Lung (tissue), 12 donors: ENCODE measurements around the gene CEP83. TPM values are rescaled to one million over a fixed set of nuclear protein-coding genes. Genes with fewer than 3 reads are reported as not detected.

Experiments used
- ATAC-seq: fragments of 200-7000 bp; cut with Tn5 transposase; one replicate; pipeline ENCODE4 v1.9.1; 2020; ENCODE audit warnings: moderate number of reproducible peaks; ENCODE audit not compliant: insufficient read depth, low FRiP score
- DNase-seq, 3 donors: peaks; one replicate each; pipeline ENCODE4 v3.0.0-alpha.2; 2013 to 2017
- H3K27ac ChIP-seq, 2 donors: one replicate each; pipeline ENCODE4 v1.5.1; 2013; ENCODE audit warnings: mild to moderate bottlenecking in 2 of 2, moderate library complexity in 2 of 2, control low read depth in 1 of 2, inconsistent platforms in 1 of 2, low read depth in 1 of 2, low read length in 1 of 2
- H3K27me3 ChIP-seq, 3 donors: one replicate each; pipeline ENCODE4 v1.5.1; 2013; ENCODE audit warnings: low read length in 2 of 3; ENCODE audit not compliant: control insufficient read depth in 3 of 3, insufficient read depth in 3 of 3
- H3K36me3 ChIP-seq, 4 donors: one replicate each; pipeline ENCODE4 v1.5.1; 2013; ENCODE audit warnings: low read length in 4 of 4, mild to moderate bottlenecking in 1 of 4, moderate library complexity in 1 of 4; ENCODE audit not compliant: control insufficient read depth in 4 of 4, insufficient read depth in 4 of 4
- H3K4me1 ChIP-seq, 5 donors: one replicate each; pipeline ENCODE4 v1.5.1; 2013; ENCODE audit warnings: low read length in 5 of 5, mild to moderate bottlenecking in 2 of 5, moderate library complexity in 1 of 5; ENCODE audit not compliant: control insufficient read depth in 5 of 5, insufficient read depth in 5 of 5
- H3K4me3 ChIP-seq: one replicate; pipeline ENCODE4 v1.5.1; 2013; ENCODE audit warnings: mild to moderate bottlenecking, control low read depth, moderate library complexity
- H3K9ac ChIP-seq, 2 donors: one replicate each; pipeline ENCODE4 v1.5.1; 2013; ENCODE audit warnings: low read length in 2 of 2, control low read depth in 1 of 2; ENCODE audit not compliant: insufficient read depth in 1 of 2
- H3K9me3 ChIP-seq, 4 donors: one replicate each; pipeline ENCODE4 v1.5.1; 2013; ENCODE audit warnings: low read length in 3 of 4, mild to moderate bottlenecking in 1 of 4, moderate library complexity in 1 of 4; ENCODE audit not compliant: control insufficient read depth in 4 of 4, insufficient read depth in 3 of 4
- CTCF ChIP-seq: IDR thresholded peaks from 2 replicates; pipeline ENCODE4 v1.5.1; 2012; ENCODE audit warnings: mild to moderate bottlenecking; ENCODE audit errors: control extremely low read depth, extremely low read depth
- WGBS, 2 donors: extraction: QIAGEN DNeasy Blood & Tissue Kit; methylation state at CpG; one replicate each; pipeline ENCODE4 v1.1.7; 2013; 5-methylcytosine and 5-hydroxymethylcytosine counted together
- polyA plus RNA-seq, 2 donors: library from polyadenylated mRNA; stranded (reverse); fragments of 200-250 nt; gene quantifications; one replicate each; pipeline ENCODE4 v1.2.1, GENCODE V29; 2013
- total RNA-seq, 2 donors: library from RNA; depleted of rRNA in 1 of 2; stranded (reverse); fragments of >200 nt in 1 of 2; gene quantifications; one replicate each; pipeline ENCODE4 v1.2.1, GENCODE V29; 2014 to 2021
- donor health status: control.
- donor health status: control.
- donor health status: Bipolar disorder and iron deficiency.
- donor health status: healthy.
- donor health status: DM: yes; HTN: yes; CAD: no.

CEP83 gene
- total and polyA plus RNA-seq, 4 donors = 5.2 to 43.6 (median 20.1) TPM

- no peaks in the 10 kb centered on the region for H3K36me3 ChIP-seq
- DNase-seq (no peak), ATAC-seq (no peak)
- H3K4me3 ChIP-seq = no peak overlapping the region
- no peaks in the 10 kb centered on the region for H3K4me1 ChIP-seq
- H3K9me3 ChIP-seq = peaks cover 0 to 6% (median 0%) of the 10 kb centered on the region in 4 donors
- no peak for TF ChIP-seq CTCF
- H3K27me3 ChIP-seq = no peaks in the 10 kb centered on the region
- 93 to 97% methylated on average over 1 of the region's 1 CpG for WGBS, 2 donors
- H3K9ac ChIP-seq = no peak overlapping the region
- H3K27ac ChIP-seq = no peak overlapping the region
Observed at GRCh38 chr12:94504386-94504785, 44.7 kb upstream of the CEP83 start.

- Histone ChIP-seq H3K4me1 (no peaks in the 10 kb centered on the region), H3K27ac (no peak overlapping the region), H3K27me3 (no peaks in the 10 kb centered on the region), H3K36me3 (no peaks in the 10 kb centered on the region), H3K9me3 (peaks cover 0 to 6% (median 0%) of the 10 kb centered on the region in 4 donors), H3K9ac (no peak overlapping the region), H3K4me3 (no peak overlapping the region)
- WGBS, 2 donors = 0 to 43% methylated on average over 1 of the region's 1 CpG
- no peak for TF ChIP-seq CTCF
- DNase-seq (no peak), ATAC-seq (no peak)
Observed at GRCh38 chr12:94503619-94504018, 44.0 kb upstream of the CEP83 start.

GRCh38 chr12:94500831-94501567 lies 41.3 kb upstream of the CEP83 start:
- no peak overlapping the region for H3K4me3 ChIP-seq
- TF ChIP-seq CTCF = no peak
- H3K27ac ChIP-seq = no peak overlapping the region
- WGBS, 2 donors = 61 to 79% methylated on average over 3 of the region's 3 CpGs
- no peaks in the 10 kb centered on the region for H3K36me3 ChIP-seq
- H3K9me3 ChIP-seq = peaks cover 0 to 9% (median 0%) of the 10 kb centered on the region in 4 donors
- no peaks in the 10 kb centered on the region for H3K27me3 ChIP-seq
- DNase-seq (no peak), ATAC-seq (no peak)
- H3K4me1 ChIP-seq = no peaks in the 10 kb centered on the region
- no peak overlapping the region for H3K9ac ChIP-seq
